ENCODE measurements around the gene TRIM40. TPM values are rescaled to one million over a fixed set of nuclear protein-coding genes. Genes with fewer than 3 reads are reported as not detected.
"Not testable (repeated sequence)": the region's sequence is repeated elsewhere in the genome, so short reads cannot be mapped to it uniquely, and the experiment has no call there.

The TRIM40 gene
- polyA plus RNA-seq, 3 donors = 0.07 to 0.10 TPM; not detected in 1

DNA sequence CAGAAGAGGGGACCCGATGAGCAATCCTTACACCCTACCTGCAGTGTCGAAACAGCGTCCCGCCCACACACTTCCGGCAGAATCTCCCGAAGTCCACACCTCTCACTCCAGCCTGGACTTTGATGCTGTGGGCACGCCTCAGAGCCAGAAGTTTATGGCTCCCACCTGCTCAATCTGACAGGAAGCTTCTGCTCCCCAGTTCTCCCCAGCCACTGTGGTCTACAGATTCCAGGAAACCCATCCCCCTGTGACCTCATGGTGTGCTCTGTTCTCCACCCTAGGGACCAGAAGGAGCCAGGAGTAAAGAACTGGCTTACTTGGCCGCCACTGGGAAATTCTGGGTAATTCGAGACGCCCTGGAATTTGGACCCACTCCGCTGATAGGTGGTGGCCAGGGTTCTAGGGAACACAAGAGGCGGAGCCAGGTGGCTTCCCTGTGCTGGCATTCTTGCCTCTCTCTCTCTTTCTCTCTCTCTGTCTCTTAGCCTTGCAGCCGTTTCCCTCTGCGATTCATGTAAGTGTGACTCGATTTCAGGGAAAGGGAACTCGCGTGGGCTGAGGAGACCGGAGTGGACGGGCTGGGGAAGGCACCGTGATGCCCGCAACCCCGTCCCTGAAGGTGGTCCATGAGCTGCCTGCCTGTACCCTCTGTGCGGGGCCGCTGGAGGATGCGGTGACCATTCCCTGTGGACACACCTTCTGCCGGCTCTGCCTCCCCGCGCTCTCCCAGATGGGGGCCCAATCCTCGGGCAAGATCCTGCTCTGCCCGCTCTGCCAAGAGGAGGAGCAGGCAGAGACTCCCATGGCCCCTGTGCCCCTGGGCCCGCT, 27.4 kb downstream of the TRIM40 start, which contains the start of gene TRIM15:
TSS of gene TRIM15 (plus strand) at position 457 of the 828 bp plus-strand sequence. CDS start at position 596, 139 bp downstream.
- no peak for DNase-seq

DNA sequence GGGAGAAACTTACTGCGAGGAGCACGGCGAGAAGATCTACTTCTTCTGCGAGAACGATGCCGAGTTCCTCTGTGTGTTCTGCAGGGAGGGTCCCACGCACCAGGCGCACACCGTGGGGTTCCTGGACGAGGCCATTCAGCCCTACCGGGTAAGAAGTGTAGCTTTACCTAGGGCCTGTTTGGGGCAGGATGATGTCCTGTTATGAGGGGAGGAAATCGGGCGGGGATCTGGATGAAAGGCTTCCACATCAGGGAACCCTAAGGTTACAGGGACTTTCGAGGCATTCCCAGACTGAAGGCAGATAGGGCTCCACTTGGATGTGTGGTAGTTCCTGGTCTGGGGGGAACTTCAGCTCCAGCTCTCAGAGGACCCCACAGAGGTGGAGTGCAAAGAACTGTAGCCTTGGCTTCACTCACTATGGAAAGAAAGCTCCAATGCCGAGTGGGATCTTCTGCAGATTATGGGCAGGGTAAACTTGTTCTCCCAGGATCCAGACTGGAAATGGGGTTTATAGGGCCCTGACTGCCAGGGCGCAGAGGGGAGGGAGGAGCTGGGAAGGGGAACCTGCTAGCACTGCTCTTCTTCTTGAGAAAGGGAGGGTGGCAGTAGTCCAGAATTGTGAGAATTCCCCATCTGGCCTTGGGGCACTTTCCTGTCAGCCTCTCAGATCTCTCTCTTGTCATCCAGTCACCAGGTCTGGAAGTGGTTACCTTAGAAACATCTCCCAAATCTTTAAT, 28.1 kb downstream of the TRIM40 start:
- DNase-seq = no peak

DNA sequence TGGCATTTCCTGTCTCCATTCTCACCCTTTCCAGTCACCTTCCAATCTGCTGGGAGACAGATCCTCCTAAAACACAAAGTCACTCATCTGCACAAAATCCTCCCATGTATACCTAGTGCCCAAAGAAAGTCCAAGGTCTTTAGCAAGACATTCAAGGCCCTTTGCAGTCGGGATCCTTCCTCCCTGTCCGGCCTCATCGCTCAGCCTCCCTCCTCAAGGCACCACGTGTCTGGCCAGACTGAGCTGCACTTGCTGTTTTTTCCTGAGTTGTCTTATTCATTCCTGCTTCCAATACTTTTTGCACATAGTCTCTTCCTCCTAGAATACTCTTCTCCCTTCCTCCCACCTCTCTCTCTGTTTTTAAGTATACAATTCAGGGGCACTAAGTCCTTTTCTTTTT, 28.8 kb downstream of the TRIM40 start:
- no peak for DNase-seq

DNA sequence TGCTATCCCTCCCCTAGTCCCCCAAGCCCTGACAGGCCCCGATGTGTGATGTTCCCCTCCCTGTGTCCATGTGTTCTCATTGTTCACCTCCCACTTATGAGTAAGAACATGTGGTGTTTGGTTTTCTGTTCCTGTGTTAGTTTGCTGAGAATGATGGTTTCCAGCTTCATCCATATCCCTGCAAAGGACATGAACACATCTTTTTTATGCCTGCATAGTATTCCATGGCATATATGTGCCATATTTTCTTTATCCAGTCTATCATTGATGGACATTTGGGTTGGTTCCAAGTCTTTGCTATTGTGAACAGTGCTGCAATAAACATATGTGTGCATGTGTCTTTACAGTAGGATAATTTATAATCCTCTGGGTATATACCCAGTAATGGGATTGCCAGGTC, 29.3 kb downstream of the TRIM40 start:
- not testable (repeated sequence) for DNase-seq

DNA sequence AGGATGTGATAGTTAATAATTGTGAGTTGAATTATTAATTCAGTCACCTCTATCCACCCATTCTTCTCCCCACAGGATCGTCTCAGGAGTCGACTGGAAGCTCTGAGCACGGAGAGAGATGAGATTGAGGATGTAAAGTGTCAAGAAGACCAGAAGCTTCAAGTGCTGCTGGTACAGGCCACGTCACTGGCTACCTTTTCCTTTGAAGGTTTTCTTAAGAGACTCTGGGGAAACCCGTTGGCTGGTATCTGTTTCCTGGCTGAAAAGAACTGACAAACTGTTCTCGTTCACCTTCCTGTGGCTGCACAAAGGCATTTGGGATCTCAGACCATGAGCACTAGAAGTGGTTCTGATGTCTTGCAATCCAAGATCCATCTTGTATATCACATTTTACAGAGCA, 31.2 kb downstream of the TRIM40 start:
- DNase-seq = no peak

DNA sequence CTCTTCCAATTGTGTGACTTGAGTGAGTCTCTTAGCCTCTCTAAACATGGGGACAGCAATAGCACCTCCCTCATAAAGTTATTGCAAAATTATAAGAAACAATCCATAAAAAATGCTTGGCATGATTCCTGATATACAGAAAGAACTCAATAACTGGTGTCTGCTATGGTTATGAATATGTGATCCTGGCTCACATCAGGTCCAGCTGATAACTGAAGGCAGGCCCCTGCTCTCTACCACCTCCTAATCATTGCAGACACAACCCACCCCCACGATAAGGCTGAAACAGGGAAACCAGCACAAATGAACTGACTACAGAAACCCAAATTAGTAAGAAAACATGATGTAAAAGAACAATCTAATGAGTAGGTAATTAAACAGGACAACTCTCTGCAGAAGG, 32.8 kb downstream of the TRIM40 start:
- no peak for DNase-seq

DNA sequence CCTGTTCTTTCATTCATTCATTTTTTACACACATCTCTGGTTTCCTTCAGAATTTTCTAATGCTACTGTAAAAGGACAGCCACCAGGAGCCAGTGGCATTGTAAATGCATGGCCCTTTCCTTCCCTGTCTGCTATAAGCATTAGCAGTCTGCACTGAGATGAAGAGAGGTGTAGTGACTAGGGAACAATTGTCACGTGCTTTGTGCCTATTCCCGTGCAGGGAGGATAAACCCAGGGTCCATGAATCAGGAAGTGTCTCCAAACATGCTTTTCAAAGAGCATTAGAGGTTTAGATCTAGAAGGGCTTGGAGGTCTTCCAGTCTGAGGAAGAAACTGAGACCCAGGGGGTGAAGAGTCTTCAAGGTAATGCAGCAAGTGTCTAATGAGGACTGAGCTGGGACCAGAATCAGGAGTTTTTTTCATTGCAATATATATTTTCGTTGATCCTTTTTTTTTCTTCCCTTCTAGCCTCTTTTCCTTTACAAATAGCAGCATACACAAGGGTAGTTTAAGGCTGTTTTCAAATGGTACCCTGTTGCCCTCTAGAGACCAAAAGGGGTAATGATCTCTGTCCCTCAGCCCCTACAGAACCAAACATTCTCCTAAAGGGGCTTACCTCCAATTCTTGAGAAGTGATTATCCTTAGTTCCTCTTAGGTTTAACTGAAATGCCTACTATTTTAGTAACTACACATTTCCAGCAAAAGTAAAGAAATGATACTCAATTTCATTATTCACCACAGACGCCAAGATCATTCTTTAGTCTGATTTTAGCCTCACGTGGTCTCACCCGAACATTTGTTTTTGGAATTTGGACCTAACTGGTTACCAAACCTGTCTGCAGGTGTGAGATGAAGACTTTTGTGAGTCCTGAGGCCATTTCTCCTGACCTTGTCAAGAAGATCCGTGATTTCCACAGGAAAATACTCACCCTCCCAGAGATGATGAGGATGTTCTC, 34.0 kb downstream of the TRIM40 start:
- DNase-seq = peak; percentile 31

DNA sequence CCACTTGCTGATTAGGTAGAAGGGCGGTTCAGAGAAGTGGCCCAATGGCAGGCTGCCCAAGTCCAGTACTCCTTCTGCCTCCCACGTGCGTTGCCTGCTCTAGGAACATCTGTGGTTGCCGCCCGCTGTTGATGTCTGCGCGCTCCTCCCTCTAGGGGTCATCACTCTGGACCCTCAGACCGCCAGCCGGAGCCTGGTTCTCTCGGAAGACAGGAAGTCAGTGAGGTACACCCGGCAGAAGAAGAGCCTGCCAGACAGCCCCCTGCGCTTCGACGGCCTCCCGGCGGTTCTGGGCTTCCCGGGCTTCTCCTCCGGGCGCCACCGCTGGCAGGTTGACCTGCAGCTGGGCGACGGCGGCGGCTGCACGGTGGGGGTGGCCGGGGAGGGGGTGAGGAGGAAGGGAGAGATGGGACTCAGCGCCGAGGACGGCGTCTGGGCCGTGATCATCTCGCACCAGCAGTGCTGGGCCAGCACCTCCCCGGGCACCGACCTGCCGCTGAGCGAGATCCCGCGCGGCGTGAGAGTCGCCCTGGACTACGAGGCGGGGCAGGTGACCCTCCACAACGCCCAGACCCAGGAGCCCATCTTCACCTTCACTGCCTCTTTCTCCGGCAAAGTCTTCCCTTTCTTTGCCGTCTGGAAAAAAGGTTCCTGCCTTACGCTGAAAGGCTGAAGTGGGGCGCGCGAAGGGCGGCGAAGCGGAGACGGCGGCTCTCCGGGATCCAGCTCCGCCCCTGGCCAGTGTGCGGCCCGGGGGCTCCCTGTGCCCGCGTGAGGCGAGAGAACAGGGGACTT, 35.9 kb downstream of the TRIM40 start:
- peak; percentile 37 for DNase-seq

DNA sequence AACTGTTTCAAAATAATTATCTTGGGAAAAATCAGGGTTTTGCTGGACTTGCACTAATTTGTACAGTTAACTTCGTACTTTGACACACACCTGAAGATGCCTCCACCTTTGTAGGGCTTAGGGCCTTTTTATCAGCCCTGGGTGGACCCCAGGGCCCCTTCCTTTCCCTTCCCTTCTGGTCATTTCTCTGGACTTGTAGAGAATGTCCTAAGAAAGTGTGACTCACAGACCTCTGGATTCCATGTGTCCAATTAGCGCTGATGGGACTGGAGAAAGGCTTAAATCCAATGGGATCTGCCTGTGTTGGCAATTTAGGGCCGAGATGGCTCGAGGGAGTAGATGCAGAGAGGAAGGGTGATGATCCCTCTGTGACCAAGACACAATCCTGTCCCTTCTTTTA, 36.7 kb downstream of the TRIM40 start:
- DNase-seq = no peak

DNA sequence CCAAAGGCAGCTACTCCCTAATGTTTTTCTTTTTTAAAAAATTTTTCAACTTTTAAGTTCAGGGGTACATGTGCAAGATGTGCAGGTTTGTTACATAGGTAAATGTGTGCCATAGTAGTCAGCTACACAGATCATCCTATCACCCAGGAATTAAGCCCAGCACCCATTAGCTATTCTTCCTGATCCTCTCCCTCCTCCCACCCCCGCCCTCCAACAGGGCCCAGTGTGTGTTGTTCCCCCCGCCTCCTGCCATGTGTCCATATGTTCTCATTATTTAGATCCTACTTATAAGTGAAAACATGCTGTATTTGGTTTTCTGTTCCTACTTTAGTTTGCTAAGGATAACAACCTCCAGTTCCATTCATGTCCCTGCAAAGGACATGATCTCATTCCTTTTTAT, 39.8 kb downstream of the TRIM40 start:
- no peak for DNase-seq

DNA sequence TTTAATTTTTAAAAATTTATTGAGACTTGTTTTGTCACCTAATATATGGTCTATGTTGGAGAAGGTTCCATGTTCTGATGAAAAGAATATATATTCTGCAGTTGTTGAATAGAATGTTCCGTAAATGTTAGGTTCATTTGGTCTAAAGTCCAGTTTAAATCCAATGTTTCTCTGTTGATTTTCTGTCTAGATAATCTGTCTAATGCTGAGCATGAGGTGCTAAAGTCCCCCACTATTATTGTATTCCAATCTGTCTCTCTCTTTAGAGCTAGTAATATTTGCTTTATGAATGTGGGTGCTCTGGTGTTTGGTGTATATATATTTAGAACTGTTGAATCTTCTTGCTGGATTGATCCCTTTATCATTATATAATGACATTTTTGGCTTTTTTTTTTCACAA, 42.9 kb downstream of the TRIM40 start:
- DNase-seq = no peak

DNA sequence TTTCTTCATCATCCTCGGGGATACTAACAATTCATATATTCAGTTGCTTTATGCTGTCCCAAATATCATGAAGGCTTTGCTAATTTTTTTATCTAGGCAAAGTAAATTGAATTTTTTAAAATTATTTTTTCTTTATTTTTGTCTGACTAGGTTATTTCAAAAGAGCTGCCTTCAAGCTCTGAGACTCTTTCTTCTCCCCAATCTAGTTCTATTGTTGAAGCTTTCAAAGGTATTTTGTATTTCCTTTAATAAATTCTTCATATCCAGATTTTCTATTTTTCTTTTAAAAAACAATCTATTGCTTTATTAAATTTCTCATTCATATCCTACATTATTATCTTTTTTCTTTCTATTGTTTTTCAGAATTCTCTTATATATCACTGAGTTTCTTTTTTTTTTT, 44.2 kb downstream of the TRIM40 start:
- no peak for DNase-seq

DNA sequence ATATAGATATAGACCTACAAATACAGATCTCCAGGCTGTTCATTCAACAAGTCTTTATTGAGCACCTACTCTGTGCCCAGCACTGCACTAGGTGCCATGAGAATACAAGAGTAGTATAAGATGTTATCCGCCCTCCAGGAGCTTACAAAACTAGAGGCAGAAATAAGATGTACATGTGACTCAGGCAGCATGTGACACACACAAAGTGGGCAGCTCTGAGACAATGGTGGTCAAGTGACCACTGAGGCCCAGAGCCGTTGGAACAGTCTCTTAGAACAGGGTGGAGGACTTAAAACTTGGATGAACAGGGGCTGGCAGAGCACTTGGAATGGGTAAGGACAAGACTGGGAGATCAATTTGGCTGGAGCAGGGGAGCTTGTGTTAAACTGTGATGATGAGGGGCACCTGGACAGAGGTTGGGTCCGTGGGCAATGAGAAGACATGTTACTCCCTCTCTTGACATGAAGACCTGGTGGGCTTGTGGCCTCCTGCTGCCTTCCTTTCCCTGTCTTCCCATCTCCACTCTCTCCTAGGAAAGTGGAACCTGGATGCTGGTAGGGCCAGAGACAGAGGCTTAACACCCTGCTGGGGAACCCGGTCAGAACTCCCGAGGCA, 48.6 kb downstream of the TRIM40 start:
- DNase-seq = no peak

DNA sequence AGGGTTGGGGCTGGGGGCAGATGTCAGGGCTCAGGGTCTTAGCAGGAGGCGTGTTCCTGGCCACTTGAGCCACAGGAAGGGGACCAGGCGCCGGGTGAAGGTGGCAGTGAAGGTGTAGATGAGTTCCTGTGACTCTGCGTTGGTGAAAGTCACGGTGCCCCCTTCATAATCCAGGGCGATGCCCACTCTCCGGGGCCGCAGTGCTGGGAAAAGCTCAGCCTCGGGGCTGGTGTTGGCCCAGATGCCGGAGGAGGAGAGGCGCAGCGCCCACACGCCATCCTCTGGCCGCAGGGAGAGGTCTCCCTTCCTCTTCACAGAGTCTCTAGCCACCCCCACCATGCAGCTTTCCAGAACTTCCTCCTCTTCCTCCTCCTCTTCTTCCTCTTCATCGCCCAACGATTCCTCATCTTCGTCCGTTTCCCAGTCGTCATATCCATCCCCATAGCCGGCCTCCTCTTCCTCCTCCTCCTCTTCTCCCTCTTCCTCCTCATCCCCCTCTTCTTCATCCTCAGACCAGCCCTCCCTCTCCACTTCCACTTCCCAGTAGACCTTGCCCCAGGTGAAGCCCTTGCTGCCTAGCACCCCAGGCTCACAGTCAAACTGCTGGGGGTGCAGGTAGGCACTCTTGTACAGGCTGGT, 50.0 kb downstream of the TRIM40 start:
- DNase-seq = no peak

DNA sequence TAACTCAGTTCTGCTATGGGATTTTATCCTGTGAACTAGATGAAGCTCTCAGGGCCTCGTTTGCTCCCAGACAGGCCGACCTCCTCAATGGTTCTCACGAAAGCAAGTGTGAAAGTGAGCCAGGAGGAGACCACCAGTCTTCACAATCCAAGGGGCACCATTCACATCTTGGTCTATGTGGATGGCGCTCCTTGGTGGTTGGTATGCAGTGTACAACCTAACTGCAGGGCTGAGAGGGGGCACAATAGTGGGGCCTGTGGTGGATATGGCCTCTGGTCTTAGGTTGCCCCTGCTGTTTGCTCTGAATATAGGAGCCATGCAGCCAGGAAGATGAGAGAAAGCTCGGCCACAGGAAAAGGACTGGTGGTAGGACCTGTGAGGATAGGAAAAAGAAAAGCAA, 52.6 kb downstream of the TRIM40 start:
- DNase-seq = no peak

DNA sequence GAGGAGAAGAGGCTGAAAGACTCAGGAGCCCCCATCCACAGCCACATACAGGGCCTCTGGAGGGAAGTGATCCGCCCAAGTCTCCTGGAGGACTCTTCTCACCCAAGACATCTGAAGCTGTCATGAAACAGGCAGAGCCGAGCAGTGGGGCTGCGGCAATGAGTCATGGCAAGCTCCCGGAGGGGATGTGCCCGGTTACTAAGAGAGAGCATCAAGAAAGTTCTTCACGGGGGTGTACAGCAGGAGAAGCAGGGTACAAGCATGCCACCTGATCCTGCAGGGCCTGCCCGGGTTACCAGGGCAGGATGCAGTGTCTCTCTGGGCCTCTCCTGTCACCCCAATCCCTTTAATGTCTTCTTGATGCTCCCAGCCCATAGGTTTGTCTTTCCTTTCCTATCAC, 56.1 kb downstream of the TRIM40 start:
- DNase-seq = no peak

DNA sequence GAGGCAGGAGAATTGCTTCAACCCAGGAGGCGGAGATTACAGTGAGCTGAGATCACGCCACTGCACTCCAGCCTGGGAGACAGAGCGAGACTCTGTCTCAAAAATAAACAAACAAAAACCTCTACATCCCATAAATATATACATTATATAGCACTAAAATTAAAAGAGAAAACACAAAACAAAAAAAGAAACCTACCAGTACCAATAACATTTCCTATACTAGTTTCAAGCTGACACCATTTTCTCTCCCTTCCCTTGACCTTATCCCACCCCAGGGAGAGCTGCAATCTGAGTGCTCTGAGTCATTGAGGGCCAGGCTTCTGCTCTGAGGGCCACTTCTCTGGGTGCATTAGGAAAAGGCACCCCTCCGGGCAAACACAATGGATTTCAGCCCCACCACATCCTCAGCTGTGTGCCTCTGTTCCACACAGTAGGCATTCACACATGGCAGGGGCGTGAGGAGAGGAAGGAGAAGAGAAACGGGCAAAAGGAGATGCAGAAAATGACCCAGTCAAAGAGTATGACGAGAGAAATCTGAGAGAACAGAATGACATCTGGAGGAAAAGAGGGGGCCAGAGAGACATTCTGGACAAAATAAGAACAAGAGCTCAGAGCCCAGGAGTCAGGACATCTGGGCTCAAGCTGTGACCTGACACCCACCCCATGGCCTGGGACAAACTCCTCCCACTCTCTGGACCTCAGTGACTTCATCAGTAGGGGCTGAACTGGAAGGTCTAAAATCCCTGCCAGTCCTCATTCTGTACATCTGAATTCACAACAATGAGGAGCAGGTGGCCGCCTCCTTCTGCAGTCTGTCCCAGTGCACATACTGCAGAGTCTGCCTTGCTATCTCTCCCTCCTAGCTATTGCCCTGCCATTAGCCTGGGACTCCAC, 59.1 kb downstream of the TRIM40 start:
- DNase-seq = no peak

DNA sequence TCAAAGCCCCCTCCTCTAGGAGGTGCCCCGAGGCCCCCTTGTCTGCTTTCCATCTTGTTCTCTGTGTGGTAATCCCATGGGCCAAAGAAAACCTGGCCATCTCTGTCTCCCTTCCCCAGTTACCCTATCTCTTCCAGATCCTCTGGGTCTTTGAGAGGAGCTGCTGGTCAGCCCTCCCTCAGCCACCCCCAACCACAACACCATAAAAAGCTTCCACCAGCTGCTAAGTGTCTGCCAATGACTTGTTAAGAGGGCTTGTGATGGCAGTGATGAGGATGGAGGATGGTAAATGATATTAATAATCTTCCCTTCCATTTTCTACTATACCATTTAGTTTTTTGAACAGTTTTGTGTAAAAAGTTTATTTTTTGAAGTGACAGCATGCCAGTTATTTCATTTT, 60.0 kb downstream of the TRIM40 start:
- DNase-seq = no peak

DNA sequence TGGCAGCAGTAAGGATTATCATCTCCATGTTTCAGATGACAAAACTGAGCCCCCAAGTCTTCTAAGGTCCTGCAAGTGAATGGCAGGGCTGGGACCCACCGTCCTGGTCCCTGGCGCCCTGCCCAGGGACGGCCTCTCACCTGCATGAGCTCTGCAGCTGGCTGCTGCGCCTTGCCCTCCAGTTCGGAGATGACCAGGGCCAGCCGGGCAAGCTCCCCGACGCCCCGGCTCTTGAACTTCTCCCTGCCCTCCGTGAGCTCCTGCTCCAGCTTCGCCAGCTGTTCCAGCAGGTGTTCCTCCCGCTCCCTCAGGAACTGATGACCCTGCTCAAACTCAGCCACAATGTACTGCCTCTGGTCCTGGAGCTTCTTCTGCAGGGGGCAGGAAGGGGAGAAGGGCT, 60.4 kb downstream of the TRIM40 start:
- no peak for DNase-seq
